ENCODE results near the gene CHERP.
"Not testable (repeated sequence)": the region's sequence is repeated elsewhere in the genome, so short reads cannot be mapped to it uniquely, and the experiment has no call there.

CHERP gene

GRCh38 chr19:16554776-16555175 is 12.5 kb upstream of the CHERP start:
- H3K36me3 ChIP-seq = peaks cover 36% of the 10 kb centered on the region

GRCh38 chr19:16551902-16552301 is 9.7 kb upstream of the CHERP start:
- H3K9me3 ChIP-seq; H3K4me3 ChIP-seq (ENCODE audit: low read depth, low read length); H3K27me3 ChIP-seq; DNase-seq; H3K4me1 ChIP-seq: not testable (repeated sequence)
- peaks cover 27% of the 10 kb centered on the region for H3K36me3 ChIP-seq

More at GRCh38 chr19:16554776-16555175, 12.5 kb upstream of the CHERP start:
- no peak for DNase-seq
- no peaks in the 10 kb centered on the region for H3K4me1 ChIP-seq
- no peaks in the 10 kb centered on the region for H3K27me3 ChIP-seq
- no peak for TF ChIP-seq CTCF (IDR thresholded peaks at IDR 0.05; ENCODE audit: low read depth, low read length)
- H3K4me3 ChIP-seq (ENCODE audit: low read depth, low read length) = no peak overlapping the region
- no peaks in the 10 kb centered on the region for H3K9me3 ChIP-seq

GRCh38 chr19:16548956-16549355 is 6.7 kb upstream of the CHERP start:
- Histone ChIP-seq H3K4me3 (ENCODE audit: low read depth, low read length) (no peak overlapping the region), H3K27me3 (no peaks in the 10 kb centered on the region), H3K36me3 (peaks cover 13% of the 10 kb centered on the region), H3K4me1 (no peaks in the 10 kb centered on the region), H3K9me3 (no peaks in the 10 kb centered on the region)
- no peak for DNase-seq
- TF ChIP-seq CTCF (IDR thresholded peaks at IDR 0.05; ENCODE audit: low read depth, low read length) = no peak

- TF ChIP-seq CTCF (IDR thresholded peaks at IDR 0.05; ENCODE audit: low read depth, low read length) = no peak
- Histone ChIP-seq H3K27me3 (no peaks in the 10 kb centered on the region), H3K9me3 (no peaks in the 10 kb centered on the region), H3K4me1 (peaks cover 2% of the 10 kb centered on the region; the same call in 1 of the 2 replicates), H3K36me3 (peaks cover 19% of the 10 kb centered on the region), H3K4me3 (ENCODE audit: low read depth, low read length) (no peak overlapping the region)
- DNase-seq = no peak
Observed at GRCh38 chr19:16544473-16545231, 2.4 kb upstream of the CHERP start.

- peaks cover 25% of the 10 kb centered on the region for H3K36me3 ChIP-seq
- H3K4me1 ChIP-seq, DNase-seq, H3K27me3 ChIP-seq, H3K9me3 ChIP-seq: not testable (repeated sequence)
- H3K4me3 ChIP-seq (ENCODE audit: low read depth, low read length) = peak overlapping the region; percentile 96
Observed at GRCh38 chr19:16543734-16544133, 1.5 kb upstream of the CHERP start.

- no peak for DNase-seq
- TF ChIP-seq CTCF (IDR thresholded peaks at IDR 0.05; ENCODE audit: low read depth, low read length) = no peak
- peaks cover 2% of the 10 kb centered on the region; the same call in 1 of the 2 replicates for H3K4me1 ChIP-seq
- H3K4me3 ChIP-seq (ENCODE audit: low read depth, low read length) = peak overlapping the region; percentile 96
- H3K27me3 ChIP-seq = no peaks in the 10 kb centered on the region
- H3K9me3 ChIP-seq = no peaks in the 10 kb centered on the region
- peaks cover 33% of the 10 kb centered on the region for H3K36me3 ChIP-seq
Observed at GRCh38 chr19:16542910-16543472, 754 bp upstream of the CHERP start.

GRCh38 chr19:16541526-16542044 is 652 bp downstream of the CHERP start:
- no peak for DNase-seq
- no peaks in the 10 kb centered on the region for H3K27me3 ChIP-seq
- peak overlapping the region; percentile 96 for H3K4me3 ChIP-seq (ENCODE audit: low read depth, low read length)
- H3K36me3 ChIP-seq = peaks cover 47% of the 10 kb centered on the region
- H3K9me3 ChIP-seq = no peaks in the 10 kb centered on the region
- TF ChIP-seq CTCF (IDR thresholded peaks at IDR 0.05; ENCODE audit: low read depth, low read length) = no peak
- peaks cover 2% of the 10 kb centered on the region; the same call in 1 of the 2 replicates for H3K4me1 ChIP-seq
